ENCODE measurements around the gene NAPEPLD.

- TF ChIP-seq CTCF (conservative IDR thresholded peaks at IDR 0.05; ENCODE audit: low read length) (no peak), EZH2phosphoT487 (IDR thresholded peaks at IDR 0.05; ENCODE audit: borderline replicate concordance, low read depth, low read length) (no peak)
These were observed 19.0 kb downstream of the NAPEPLD start for GRCh38 chr7:103129702-103130549.

All from OCI-LY7 (cell line).